A549 (cell line): ENCODE data around the gene TNIK. TPM values are rescaled to one million over a fixed set of nuclear protein-coding genes. Genes with fewer than 3 reads are reported as not detected.

Experiments
- ATAC-seq, 2 experiments: fragments of 200-7000 bp in 1 of 2; fragments of >200 bp in 1 of 2; cut with Nextera tagmentation in 1 of 2; cut with Tn5 transposase in 1 of 2; 3 replicates each; pipeline versions ENCODE4 v1.8.0 to v1.9.1; 2018 to 2020; ENCODE audit warnings: mild to moderate bottlenecking in 1 of 2, moderate library complexity in 1 of 2
- CTCF ChIA-PET: fragments of 300-600 bp; sonication (Branson Sonifier 250); formaldehyde crosslinking; extraction: SDS; loops from one replicate; lab custom pipeline; 2021; ENCODE audit warnings: antibody characterized with exemption, inconsistent platforms; lab: Yijun Ruan, JAX
- POLR2A ChIA-PET: fragments of 350-600 bp; formaldehyde crosslinking; extraction: SDS; loops from one replicate; lab custom pipeline; 2021; ENCODE audit warnings: antibody characterized with exemption, inconsistent platforms; lab: Yijun Ruan, JAX
- DNase-seq, 2 experiments: peaks; one replicate each; pipeline versions ENCODE4 v3.0.0 to v3.0.0-alpha.2; 2011 to 2016; ENCODE audit warnings: low read depth in 1 of 2, low spot score in 1 of 2
- FAIRE-seq: peaks from 2 replicates; lab custom pipeline; 2011; peaks lifted over from hg19 to GRCh38; lab: Jason Lieb, UNC
- H3K27ac ChIP-seq, 2 experiments: fragments of >200 bp; sonication (Bioruptor Twin); formaldehyde crosslinking; 3 replicates each; pipeline ENCODE4 v1.5.1; 2016 to 2017
- H3K4me1 ChIP-seq: fragments of >200 bp; sonication (Bioruptor Twin); formaldehyde crosslinking; 3 replicates; pipeline ENCODE4 v1.6.1; 2016
- H3K4me2 ChIP-seq: fragments of >200 bp; sonication (Bioruptor Twin); formaldehyde crosslinking; 3 replicates; pipeline ENCODE4 v1.6.1; 2016
- H3K4me3 ChIP-seq: fragments of >200 bp; sonication (Bioruptor Twin); formaldehyde crosslinking; 3 replicates; pipeline ENCODE4 v1.5.1; 2016
- H3K9me3 ChIP-seq: fragments of >200 bp; sonication (Bioruptor Twin); formaldehyde crosslinking; 3 replicates; pipeline ENCODE4 v1.6.1; 2016
- ATOH8 ChIP-seq: fragments of 250-450 bp; sonication (Bioruptor Pico); IDR thresholded peaks from 2 replicates; pipeline ENCODE4 v1.5.0; 2020; ENCODE audit warnings: low read depth, mild to moderate bottlenecking, moderate library complexity
- BCL3 ChIP-seq: fragments of >200 bp; sonication (Bioruptor Twin); formaldehyde crosslinking; IDR thresholded peaks from 3 replicates; pipeline ENCODE4 v1.6.1; 2016
- BHLHE40 ChIP-seq: IDR thresholded peaks from 2 replicates; pipeline ENCODE4 v1.6.1; 2012; ENCODE audit warnings: low read depth, low read length, inconsistent platforms
- CBX8 ChIP-seq: fragments of 200-600 bp; sonication (generic); IDR thresholded peaks from 2 replicates; pipeline ENCODE4 v1.6.1; 2016
- CEBPB ChIP-seq, 2 experiments: fragments of >200 bp in 1 of 2; sonication (Bioruptor Twin) in 1 of 2; formaldehyde crosslinking in 1 of 2; IDR thresholded peaks; 2 replicates each; pipeline ENCODE4 v1.6.1; 2012 to 2016
- E2F6 ChIP-seq: IDR thresholded peaks from 2 replicates; pipeline ENCODE4 v1.6.1; 2012; ENCODE audit warnings: low read depth, borderline replicate concordance
- FOSL2 ChIP-seq, 2 experiments: fragments of 450-650 bp in 1 of 2; fragments of >200 bp in 1 of 2; sonication (Bioruptor Twin) in 1 of 2; formaldehyde crosslinking; IDR thresholded peaks; 2 replicates each; pipeline versions ENCODE4 v1.5.0 to v1.6.1; 2016 to 2020; ENCODE audit warnings: mild to moderate bottlenecking in 1 of 2, moderate library complexity in 1 of 2
- HES2 ChIP-seq: fragments of >200 bp; sonication (Bioruptor Twin); formaldehyde crosslinking; IDR thresholded peaks from 2 replicates; pipeline ENCODE4 v1.6.1; 2016
- HOXB5 ChIP-seq: fragments of 250-450 bp; sonication (Bioruptor Pico); IDR thresholded peaks from 2 replicates; pipeline ENCODE4 v1.5.0; 2020; ENCODE audit warnings: mild to moderate bottlenecking, moderate library complexity
- KDM5A ChIP-seq: fragments of 200-600 bp; sonication (generic); IDR thresholded peaks from 2 replicates; pipeline ENCODE4 v1.6.1; 2016; ENCODE audit warnings: antibody characterized with exemption, mild to moderate bottlenecking
- MAFK ChIP-seq: fragments of 450-650 bp; IDR thresholded peaks from 2 replicates; pipeline ENCODE4 v1.6.1; 2014; ENCODE audit not compliant: partially characterized antibody
- MAX ChIP-seq: IDR thresholded peaks from 2 replicates; pipeline ENCODE4 v1.6.1; 2012
- MAZ ChIP-seq: fragments of 150-350 bp; IDR thresholded peaks from 2 replicates; pipeline ENCODE4 v1.6.1; 2014; ENCODE audit warnings: antibody characterized with exemption, low read depth, low read length, borderline replicate concordance
- MYC ChIP-seq: IDR thresholded peaks from 2 replicates; pipeline ENCODE4 v1.6.1; 2012; ENCODE audit warnings: mild to moderate bottlenecking, inconsistent platforms, low read length, improper control_type of control experiment, borderline replicate concordance
- RAD21 ChIP-seq, 2 experiments: fragments of >200 bp in 1 of 2; sonication (Bioruptor Twin) in 1 of 2; formaldehyde crosslinking in 1 of 2; IDR thresholded peaks in 1 of 2; conservative IDR thresholded peaks in 1 of 2; 2 replicates in 1 of 2; 3 replicates in 1 of 2; pipeline ENCODE4 v1.6.1; 2012 to 2018; ENCODE audit warnings: inconsistent platforms in 1 of 2
- REST ChIP-seq: fragments of 200-600 bp; sonication (generic); IDR thresholded peaks from 2 replicates; pipeline ENCODE4 v1.6.1; 2016; ENCODE audit warnings: antibody characterized with exemption, mild to moderate bottlenecking, moderate library complexity
- SREBF2 ChIP-seq: fragments of 450-650 bp; IDR thresholded peaks from 2 replicates; pipeline ENCODE4 v1.6.1; 2014; ENCODE audit warnings: mild to moderate bottlenecking, moderate library complexity
- TFCP2L1 ChIP-seq: fragments of 250-450 bp; sonication (Bioruptor Pico); IDR thresholded peaks from 2 replicates; pipeline ENCODE4 v1.5.0; 2021; ENCODE audit warnings: mild to moderate bottlenecking
- TP53 ChIP-seq: fragments of 250-450 bp; sonication (Bioruptor Pico); IDR thresholded peaks from 2 replicates; pipeline ENCODE4 v1.5.0; 2021; ENCODE audit warnings: mild to moderate bottlenecking, moderate library complexity
- ZSCAN20 ChIP-seq: fragments of 250-450 bp; sonication (Bioruptor Pico); IDR thresholded peaks from 2 replicates; pipeline ENCODE4 v1.8.0; 2022; ENCODE audit warnings: mild to moderate bottlenecking, moderate library complexity
- WGBS: methylation state at CpG from one replicate; pipeline ENCODE4 v1.1.6; 2017; ENCODE audit errors: missing lambda C conversion rate; 5-methylcytosine and 5-hydroxymethylcytosine counted together
- polyA plus RNA-seq, 4 experiments: library from polyadenylated mRNA; depleted of rRNA in 3 of 4; stranded (reverse); fragments of >200 nt; fragmentation: RNase III in 1 of 4; extraction: RNeasy Plus Mini Kit Qiagen cat#74134 plus additional on column Dnase treatment in 1 of 4; gene quantifications; 2 replicates in 3 of 4; 3 replicates in 1 of 4; pipeline ENCODE4 v1.2.3, GENCODE V29; 2011 to 2017

Gene TNIK
- polyA plus RNA-seq, 2 of the 4 experiments (the other 2 are of a cell fraction) = 1.6 to 1.8 TPM

- ATAC-seq (no peak), FAIRE-seq (no peak), DNase-seq (no peak)
- Histone ChIP-seq H3K9me3 (no peaks in the 10 kb centered on the region), H3K27ac (peak overlapping the region in 1 of 2 experiments; percentile 86; a peak in 2 of 6 replicates), H3K4me2 (no peak overlapping the region), H3K4me3 (no peak overlapping the region), H3K4me1 (peaks cover 53% of the 10 kb centered on the region)
- 91% methylated on average over 1 of the region's 1 CpG for WGBS
- ChIA-PET POLR2A (no interaction called here), CTCF (interaction anchor here (1.0 kb wide), 1 partner anchor 8 kb away, joined by 5 read pairs; no protein-coding TSS in a partner anchor)
- no peak for TF ChIP-seq MAX
- TF ChIP-seq MAFK = no peak
- no peak for TF ChIP-seq ATOH8 (CRISPR knock-in tag)
- TF ChIP-seq RAD21 (conservative IDR thresholded peaks at IDR 0.05 in 1 of 2, IDR thresholded peaks at IDR 0.05 in 1 of 2) = no peak
- no peak for TF ChIP-seq MYC
- TF ChIP-seq REST = no peak
- TF ChIP-seq MAZ = no peak
- TF ChIP-seq SREBF2 = no peak
- no peak for TF ChIP-seq TFCP2L1 (CRISPR knock-in tag)
- TF ChIP-seq KDM5A = no peak
- TF ChIP-seq BHLHE40 = no peak
Observed at GRCh38 chr3:171058058-171058457, 402.1 kb downstream of the TNIK start.

- TF ChIP-seq TP53 (no peak), MAX (no peak)
- POLR2A ChIA-PET = no interaction called here
- DNase-seq (no peak), FAIRE-seq (no peak), ATAC-seq (no peak)
- 92% methylated on average over 1 of the region's 1 CpG for WGBS
- Histone ChIP-seq H3K4me1 (peaks cover 53% of the 10 kb centered on the region), H3K9me3 (no peaks in the 10 kb centered on the region), H3K4me2 (peak overlapping the region; percentile 81), H3K27ac (peak overlapping the region; percentile 68 to 86; a peak in 5 of 6 replicates), H3K4me3 (no peak overlapping the region)
- CTCF ChIA-PET = no interaction called here
Observed at GRCh38 chr3:171057072-171057471, 403.1 kb downstream of the TNIK start.

GRCh38 chr3:171056528-171056927, 403.7 kb downstream of the TNIK start:
- Histone ChIP-seq H3K4me3 (no peak overlapping the region), H3K4me2 (peak overlapping the region; percentile 81), H3K27ac (peak overlapping the region; percentile 68 to 86), H3K4me1 (peaks cover 53% of the 10 kb centered on the region), H3K9me3 (no peaks in the 10 kb centered on the region)
- CTCF ChIA-PET = no interaction called here
- TF ChIP-seq HOXB5 (CRISPR knock-in tag) (no peak), CEBPB (IDR thresholded peaks at IDR 0.05) (no peak), BCL3 (no peak), MAFK (no peak), E2F6 (no peak), TFCP2L1 (CRISPR knock-in tag) (no peak), FOSL2 (IDR thresholded peaks at IDR 0.05) (no peak), FOSL2 (CRISPR knock-in tag; IDR thresholded peaks at IDR 0.05) (no peak), CBX8 (no peak), ZSCAN20 (CRISPR knock-in tag) (no peak), ATOH8 (CRISPR knock-in tag) (no peak), HES2 (no peak)
- WGBS = 39% methylated on average over 5 of the region's 5 CpGs
- ATAC-seq (peak in 1 of 2 experiments; percentile 72; a peak in 3 of 6 replicates), FAIRE-seq (no peak), DNase-seq (peak in 1 of 2 experiments; percentile 26)
- POLR2A ChIA-PET = no interaction called here
